ENCODE results near the gene SLC25A48.
"Not testable (repeated sequence)": the region's sequence is repeated elsewhere in the genome, so short reads cannot be mapped to it uniquely, and the experiment has no call there.

SLC25A48 gene

GRCh38 chr5:135857630-135858311 lies 23.3 kb downstream of the SLC25A48 start:
- DNase-seq (ENCODE audit: low read depth in 2 of 3, low spot score in 1 of 3) = no peak

DNA sequence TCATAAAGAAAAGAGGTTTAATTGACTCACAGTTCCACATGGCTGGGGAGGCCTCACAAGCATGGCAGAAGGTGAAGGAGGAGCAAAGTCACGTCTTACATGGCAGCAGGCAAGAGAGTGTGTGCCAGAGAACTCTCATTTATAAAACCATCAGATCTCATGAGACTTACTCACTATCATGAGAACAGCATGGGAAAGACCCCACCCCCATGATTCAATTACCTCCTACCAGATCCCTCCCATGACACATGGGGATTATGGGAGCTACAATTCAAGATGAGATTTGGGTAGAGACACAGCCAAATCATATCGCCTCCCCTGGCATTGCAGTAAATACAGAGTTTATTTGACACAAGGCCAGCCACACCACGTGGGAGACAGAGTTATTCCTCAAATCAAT lies 24.7 kb downstream of the SLC25A48 start:
- DNase-seq (ENCODE audit: low read depth in 2 of 3, low spot score in 1 of 3) = not testable (repeated sequence)

- DNase-seq (ENCODE audit: low read depth in 2 of 3, low spot score in 1 of 3) = no peak
Observed at GRCh38 chr5:135859641-135860040, 25.2 kb downstream of the SLC25A48 start.

DNA sequence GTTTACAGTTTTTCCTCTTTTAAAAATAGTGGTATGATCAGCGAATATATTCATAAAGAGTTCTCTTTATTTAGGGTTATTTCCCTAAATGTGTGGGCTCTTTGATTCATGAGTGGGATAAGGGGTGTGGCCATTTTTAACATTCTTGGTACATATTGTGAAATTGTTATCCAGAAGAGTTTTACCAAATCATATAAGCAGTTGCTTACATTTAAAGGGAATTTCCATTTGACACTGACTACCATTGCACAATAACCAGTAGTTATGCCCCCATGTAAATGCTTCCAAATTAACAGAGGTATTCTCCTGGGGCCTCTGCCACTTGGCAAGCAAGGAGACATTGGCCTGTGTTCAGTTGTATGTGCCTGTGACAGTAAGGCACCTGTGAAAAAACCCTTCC lies 27.2 kb downstream of the SLC25A48 start:
- DNase-seq (ENCODE audit: low read depth in 2 of 3, low spot score in 1 of 3) = no peak

- DNase-seq (ENCODE audit: low read depth in 2 of 3, low spot score in 1 of 3) = no peak
Observed at GRCh38 chr5:135862086-135862485, 27.6 kb downstream of the SLC25A48 start.

- DNase-seq (ENCODE audit: low read depth in 2 of 3, low spot score in 1 of 3) = no peak
Observed at GRCh38 chr5:135862744-135863143, 28.3 kb downstream of the SLC25A48 start.

DNA sequence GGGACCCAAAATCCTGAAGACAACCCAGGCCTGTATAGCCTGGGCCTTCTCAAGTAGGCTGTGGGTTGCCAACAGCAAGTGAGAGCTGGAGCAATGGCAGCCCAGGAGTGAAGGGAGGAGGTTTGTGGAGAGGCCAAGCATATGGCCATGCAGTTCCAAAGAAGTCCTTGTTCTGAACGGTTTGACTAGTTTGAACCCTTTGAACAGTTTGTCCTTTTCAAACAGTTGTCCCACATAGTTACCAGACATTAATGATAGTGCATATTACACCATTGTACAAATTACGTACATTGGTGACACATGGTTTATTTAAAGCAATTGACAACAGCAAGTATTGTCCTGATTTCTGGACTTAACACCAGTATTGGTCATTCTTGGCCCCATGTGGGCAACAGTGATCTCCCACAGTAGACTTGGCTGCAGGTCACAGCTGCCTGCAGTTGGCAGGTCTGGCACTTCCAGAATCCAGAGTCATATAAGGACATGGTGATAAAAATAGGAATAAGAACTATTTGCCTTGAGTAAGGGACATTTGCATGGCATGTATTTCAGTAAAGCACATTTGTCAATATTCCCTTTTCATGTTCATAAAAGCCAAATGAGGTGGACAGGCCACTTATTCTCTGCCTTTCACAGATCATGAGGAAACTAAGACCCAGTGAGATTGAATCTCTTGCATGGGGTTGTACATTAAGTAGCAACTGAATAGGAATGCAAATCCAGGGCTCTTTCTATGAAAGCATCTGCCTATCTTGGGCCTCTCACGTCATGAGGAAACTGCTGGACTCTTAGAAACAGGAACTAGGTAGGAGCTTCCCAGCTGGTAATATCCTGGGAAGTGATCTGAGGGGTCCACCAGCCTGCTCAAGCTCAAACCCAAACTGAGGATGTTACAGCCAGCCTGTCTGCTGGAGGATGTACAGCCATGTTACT lies 30.3 kb downstream of the SLC25A48 start:
- no peak for DNase-seq (ENCODE audit: low read depth in 2 of 3, low spot score in 1 of 3)

- DNase-seq (ENCODE audit: low read depth in 2 of 3, low spot score in 1 of 3) = no peak
Observed at GRCh38 chr5:135866016-135866415, 31.6 kb downstream of the SLC25A48 start.

DNA sequence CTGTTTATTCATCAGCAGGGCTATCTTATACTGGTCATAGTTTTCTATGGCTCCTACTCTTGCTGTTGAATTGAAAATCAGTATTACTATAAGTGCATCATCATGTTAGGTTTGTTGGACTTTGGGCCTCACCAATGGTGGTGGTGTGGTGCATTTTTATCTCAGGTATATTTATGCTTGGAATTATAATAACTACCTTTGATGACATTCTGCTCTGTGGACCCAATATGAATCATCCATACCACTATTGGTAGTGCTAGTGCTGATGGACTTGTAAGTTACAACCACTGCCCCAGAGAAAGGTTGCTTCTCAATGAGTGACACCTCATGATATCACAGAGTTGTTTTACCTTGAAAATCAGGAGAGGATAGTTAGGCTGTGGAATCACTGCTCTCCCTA lies 33.1 kb downstream of the SLC25A48 start:
- no peak for DNase-seq (ENCODE audit: low read depth in 2 of 3, low spot score in 1 of 3)

GRCh38 chr5:135868681-135869080 lies 34.2 kb downstream of the SLC25A48 start:
- no peak for DNase-seq (ENCODE audit: low read depth in 2 of 3, low spot score in 1 of 3)

- DNase-seq (ENCODE audit: low read depth in 2 of 3, low spot score in 1 of 3) = no peak
Observed at GRCh38 chr5:135869276-135869675, 34.8 kb downstream of the SLC25A48 start.

DNA sequence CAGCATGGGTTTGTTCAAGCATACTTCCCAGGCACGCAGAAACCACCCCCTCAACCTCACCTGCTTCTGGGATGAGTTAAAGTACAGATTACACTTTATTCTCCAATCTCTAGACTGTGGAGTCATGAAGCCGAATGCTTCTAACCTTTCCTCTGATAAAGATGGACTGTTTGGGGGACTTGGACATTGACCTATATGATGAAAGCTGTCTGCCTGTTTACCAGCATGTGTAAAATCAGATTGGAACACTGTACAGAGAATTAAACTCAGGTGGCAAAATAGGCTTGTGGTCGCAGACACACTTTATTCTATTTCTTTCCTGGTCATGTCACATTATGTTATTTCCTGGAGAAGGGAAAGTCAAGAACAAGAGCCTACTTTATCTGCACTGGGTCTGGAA lies 35.5 kb downstream of the SLC25A48 start:
- DNase-seq (ENCODE audit: low read depth in 2 of 3, low spot score in 1 of 3) = no peak

DNA sequence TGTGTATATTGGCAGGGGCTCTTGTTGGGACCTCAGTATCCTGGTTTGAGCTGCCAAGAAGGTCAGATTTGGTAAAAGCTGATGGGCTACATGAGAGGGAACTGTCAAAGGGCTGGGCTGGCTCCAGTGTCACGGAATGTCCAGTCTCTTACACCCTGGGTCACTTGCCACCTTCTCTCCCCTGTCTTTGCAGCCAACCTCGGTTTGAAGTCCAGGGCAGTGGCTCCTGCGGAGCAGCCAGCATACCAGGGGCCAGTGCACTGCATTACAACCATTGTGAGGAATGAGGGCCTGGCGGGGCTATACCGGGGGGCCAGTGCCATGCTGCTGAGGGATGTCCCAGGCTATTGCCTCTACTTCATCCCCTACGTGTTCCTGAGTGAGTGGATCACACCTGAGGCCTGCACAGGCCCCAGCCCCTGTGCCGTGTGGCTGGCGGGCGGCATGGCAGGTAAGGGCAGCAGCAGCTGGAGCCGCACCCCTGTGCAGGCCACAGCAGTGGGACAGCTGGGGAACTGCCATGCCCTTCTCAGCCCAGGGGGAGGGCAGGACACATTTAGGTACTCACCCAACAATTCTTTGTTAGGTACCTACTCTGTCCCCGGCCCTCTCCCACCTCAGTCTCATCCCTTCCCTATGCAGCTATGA lies 36.9 kb downstream of the SLC25A48 start:
- no peak for DNase-seq (ENCODE audit: low read depth in 2 of 3, low spot score in 1 of 3)

DNA sequence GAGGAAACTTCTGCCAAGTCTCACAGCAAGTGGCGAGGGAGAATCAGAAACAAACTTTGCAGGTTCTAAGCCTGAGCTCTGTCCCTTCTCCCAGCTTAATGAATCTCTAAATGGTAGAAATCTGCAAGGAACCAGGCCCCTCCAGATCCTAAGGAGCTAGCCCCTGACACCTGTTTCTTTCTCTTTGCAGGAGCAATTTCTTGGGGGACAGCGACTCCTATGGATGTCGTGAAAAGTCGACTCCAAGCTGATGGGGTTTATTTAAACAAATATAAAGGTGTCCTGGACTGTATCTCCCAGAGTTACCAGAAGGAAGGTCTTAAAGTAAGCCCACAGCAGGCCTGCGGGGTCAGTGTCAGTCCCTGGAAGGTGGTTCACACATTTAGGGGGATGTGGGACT lies 39.4 kb downstream of the SLC25A48 start:
- DNase-seq (ENCODE audit: low read depth in 2 of 3, low spot score in 1 of 3) = no peak

DNA sequence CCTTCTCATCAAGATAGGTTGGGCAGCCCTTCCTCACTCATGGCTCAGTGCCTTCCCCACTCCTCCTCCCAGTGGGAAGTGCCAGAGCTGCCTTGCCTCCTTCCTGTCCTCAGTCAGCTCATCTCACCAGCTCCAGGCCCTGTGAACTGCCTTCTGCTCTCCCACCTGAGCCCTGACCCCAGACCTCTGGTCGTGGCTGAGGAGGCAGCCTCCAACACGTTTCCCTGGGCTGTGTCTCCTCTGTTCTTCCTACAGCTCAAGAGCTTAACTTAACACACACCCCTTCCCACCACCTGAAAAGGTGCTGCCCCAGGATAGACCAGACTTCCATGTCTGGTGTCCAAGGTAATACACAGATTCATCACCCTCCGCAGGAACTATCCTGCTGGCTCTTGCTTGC lies 40.0 kb downstream of the SLC25A48 start:
- DNase-seq (ENCODE audit: low read depth in 2 of 3, low spot score in 1 of 3) = no peak

DNA sequence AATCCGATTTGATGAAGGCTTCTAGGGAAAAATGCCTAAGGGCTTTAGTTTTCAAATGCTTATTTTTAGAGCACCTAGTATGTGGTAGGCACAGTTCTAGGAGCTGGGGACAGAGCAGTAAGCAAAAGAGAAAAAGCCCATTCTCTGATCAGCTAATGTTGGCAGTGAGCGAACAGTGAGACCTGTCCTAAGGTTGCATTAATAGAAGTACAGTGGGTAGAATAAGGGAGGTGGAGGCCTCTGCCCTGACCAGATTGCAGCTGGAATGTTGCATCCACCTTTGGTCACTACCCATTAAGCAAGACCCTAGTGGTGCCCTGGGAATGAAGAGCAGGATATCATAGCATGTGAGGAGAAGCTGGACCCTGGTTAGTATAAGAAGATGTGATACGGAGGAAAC lies 41.1 kb downstream of the SLC25A48 start:
- DNase-seq (ENCODE audit: low read depth in 2 of 3, low spot score in 1 of 3) = no peak

DNA sequence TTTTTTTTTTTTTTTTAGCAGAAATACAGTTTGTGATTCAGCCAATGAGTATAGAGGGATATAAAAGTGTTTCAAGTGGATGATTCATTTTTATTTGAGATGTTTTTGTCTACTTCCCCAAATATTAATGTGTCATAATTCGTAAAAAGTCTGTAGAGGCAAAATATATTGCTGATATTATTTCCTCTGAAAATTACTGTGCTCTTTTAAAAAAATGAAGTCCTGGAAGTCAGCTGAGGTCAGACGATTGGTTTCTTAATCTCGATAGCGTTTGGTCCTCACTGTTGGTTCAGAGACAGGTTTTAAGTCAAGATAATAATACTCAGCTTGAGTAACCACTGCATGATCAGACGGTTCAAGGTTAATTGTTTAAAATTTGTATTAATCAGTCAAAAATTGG lies 41.7 kb downstream of the SLC25A48 start:
- DNase-seq (ENCODE audit: low read depth in 2 of 3, low spot score in 1 of 3) = no peak

DNA sequence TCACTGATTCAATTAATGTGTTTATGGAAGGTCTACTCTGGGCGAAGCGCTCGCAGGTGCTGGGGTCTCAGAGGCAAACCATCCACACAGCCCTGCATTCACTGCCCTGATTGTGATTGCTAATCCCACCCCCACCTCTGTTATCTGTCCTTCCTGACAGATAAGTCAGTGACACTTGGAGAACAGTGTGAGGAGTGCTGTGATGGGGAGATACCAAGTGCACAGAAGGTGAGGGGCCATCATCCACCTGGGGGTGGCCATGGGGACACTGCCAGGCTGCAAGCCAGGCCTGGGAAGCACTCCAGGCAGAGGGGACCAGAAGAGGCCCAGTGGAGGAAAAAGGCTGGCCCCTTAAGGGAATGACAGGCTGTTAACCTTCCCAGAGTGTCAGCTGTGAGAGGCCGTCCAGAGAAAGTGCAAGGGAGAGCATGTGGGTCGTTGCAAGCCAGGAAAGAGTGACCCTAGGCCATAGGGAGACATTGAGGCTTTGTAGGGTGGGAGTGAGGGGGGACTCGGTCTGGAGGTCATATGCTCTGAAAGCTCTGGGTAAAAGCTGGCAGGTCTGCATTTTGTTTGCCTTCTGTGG lies 43.2 kb downstream of the SLC25A48 start:
- DNase-seq (ENCODE audit: low read depth in 2 of 3, low spot score in 1 of 3) = no peak

DNA sequence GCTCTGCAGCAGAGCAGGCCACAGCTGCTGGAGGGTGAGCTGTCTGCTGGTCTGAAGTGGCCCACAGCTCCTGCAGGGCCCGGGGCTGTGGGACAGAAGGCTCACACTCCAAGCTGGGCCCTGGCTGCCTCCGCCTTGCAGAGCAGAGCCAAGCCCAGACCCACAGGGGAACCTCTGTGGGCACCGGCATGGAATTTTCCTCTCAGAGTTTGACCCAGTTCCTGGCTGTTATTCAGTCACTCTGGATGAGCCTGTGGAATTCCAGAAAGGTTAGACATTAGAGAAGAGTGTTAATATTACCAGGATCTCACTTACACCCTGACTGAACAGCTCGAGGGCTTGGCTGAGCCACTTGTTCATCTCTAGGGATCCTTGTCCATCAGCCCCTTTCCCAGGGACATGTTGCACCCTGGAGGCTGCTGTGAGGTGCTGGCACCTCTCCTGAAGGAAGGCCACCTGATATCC lies 43.7 kb downstream of the SLC25A48 start:
- no peak for DNase-seq (ENCODE audit: low read depth in 2 of 3, low spot score in 1 of 3)

DNA sequence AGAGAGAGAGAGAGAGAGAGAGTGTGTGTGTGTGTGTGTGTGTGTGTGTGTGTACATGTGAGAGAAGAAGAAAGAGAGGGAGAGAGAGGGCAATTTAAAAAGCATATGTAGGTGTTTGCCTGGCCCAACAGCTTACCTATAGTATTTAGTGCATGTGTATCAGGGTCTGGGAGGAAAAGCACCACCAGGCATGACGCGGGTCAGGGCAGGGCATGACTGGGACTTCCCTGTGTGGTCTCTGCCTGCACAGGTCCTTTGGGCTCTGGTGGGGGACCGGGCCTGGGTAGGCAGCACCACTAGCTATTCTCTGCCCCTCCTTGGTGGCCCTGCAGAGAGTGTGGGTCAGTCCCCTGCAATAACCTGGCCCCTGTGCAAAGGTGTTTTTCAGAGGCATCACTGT lies 45.1 kb downstream of the SLC25A48 start:
- DNase-seq (ENCODE audit: low read depth in 2 of 3, low spot score in 1 of 3) = no peak

DNA sequence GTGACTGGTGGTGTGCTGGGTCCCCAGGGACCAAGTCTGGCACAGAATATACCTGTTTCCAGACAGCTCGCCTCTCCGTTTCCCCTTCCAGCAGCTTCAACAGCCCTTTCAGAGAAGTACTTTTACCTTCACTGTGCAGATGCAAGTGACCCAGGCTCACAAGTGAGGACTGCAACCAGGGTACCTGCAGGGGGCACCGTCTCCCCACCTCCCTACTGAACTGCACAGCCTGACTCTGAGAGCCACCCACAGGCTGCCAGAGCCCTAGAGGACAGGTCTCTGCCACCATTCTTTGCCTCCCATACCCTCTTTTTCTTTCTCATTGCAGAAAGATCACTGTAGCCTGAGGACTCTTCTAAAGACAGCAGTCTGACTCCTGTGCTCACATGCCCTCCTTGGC lies 45.8 kb downstream of the SLC25A48 start:
- DNase-seq (ENCODE audit: low read depth in 2 of 3, low spot score in 1 of 3) = peak in 1 of 3 donors; percentile 10
